ENCODE data around the gene PDE6H. TPM values are rescaled to one million over a fixed set of nuclear protein-coding genes. Genes with fewer than 3 reads are reported as not detected.
A peak's percentile ranks its signal among the peaks of the same experiment; 100 is the strongest.

Gene PDE6H
- total and polyA plus RNA-seq, 4 donors, result not detected

DNA sequence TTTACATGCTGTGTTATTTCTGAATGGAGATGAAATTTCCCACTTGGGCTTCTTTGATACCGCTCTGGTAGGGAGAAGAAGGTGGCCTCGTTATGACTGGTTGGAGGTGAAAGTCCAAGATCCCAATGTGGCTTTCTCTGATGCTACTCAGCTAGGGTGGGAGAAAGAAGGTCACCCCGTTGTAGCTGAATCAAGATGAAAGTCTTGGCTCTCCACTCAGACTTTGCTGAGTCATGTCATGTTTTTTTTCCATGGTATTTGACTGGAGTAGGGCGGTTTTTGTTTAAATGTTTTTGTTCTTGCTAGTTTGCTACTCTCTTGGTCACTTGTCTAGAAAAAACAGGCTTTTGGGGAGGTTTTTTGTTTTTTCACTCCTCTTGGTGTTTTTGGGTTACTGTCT lies 2.4 kb upstream of the PDE6H start:
- WGBS, 2 donors, result 64 to 74% methylated on average over 4 of the region's 4 CpGs
- Histone ChIP-seq H3K27ac (ENCODE audit: low read depth in 1 of 2, low read length in 2 of 2) (no peak overlapping the region), H3K9me3 (ENCODE audit: control insufficient read depth, low read length) (no peaks in the 10 kb centered on the region), H3K36me3 (ENCODE audit: control insufficient read depth in 1 of 2, insufficient read depth in 2 of 2, low read length in 1 of 2) (no peaks in the 10 kb centered on the region), H3K4me1 (ENCODE audit: control insufficient read depth in 1 of 2, insufficient read depth in 2 of 2, low read length in 2 of 2) (no peaks in the 10 kb centered on the region), H3K4me3 (ENCODE audit: low read length in 2 of 2) (no peak overlapping the region), H3K27me3 (ENCODE audit: control insufficient read depth in 1 of 2, insufficient read depth in 2 of 2, low read length in 1 of 2) (no peaks in the 10 kb centered on the region)
- intact Hi-C loops (cut with DNase I), result no loop called here
- no peak for ATAC-seq (ENCODE audit: low FRiP score)
- DNase-seq, result no peak

GRCh38 chr12:14974633-14975032 lies 1.8 kb downstream of the PDE6H start:
- no peaks in the 10 kb centered on the region for H3K4me1 ChIP-seq (ENCODE audit: control insufficient read depth in 1 of 2, insufficient read depth in 2 of 2, low read length in 2 of 2)
- H3K4me3 ChIP-seq (ENCODE audit: low read length in 2 of 2), result no peak overlapping the region
- intact Hi-C loops (cut with DNase I), result no loop called here
- H3K36me3 ChIP-seq (ENCODE audit: control insufficient read depth in 1 of 2, insufficient read depth in 2 of 2, low read length in 1 of 2), result no peaks in the 10 kb centered on the region
- H3K27me3 ChIP-seq (ENCODE audit: control insufficient read depth in 1 of 2, insufficient read depth in 2 of 2, low read length in 1 of 2), result no peaks in the 10 kb centered on the region
- WGBS, 2 donors, result 94 to 95% methylated on average over 3 of the region's 3 CpGs
- DNase-seq (no peak), ATAC-seq (ENCODE audit: low FRiP score) (no peak)
- H3K9me3 ChIP-seq (ENCODE audit: control insufficient read depth, low read length), result no peaks in the 10 kb centered on the region
- H3K27ac ChIP-seq (ENCODE audit: low read depth in 1 of 2, low read length in 2 of 2), result no peak overlapping the region

GRCh38 chr12:14975457-14975856 lies 2.6 kb downstream of the PDE6H start:
- Histone ChIP-seq H3K4me3 (ENCODE audit: low read length in 2 of 2) (no peak overlapping the region), H3K27ac (ENCODE audit: low read depth in 1 of 2, low read length in 2 of 2) (no peak overlapping the region), H3K36me3 (ENCODE audit: control insufficient read depth in 1 of 2, insufficient read depth in 2 of 2, low read length in 1 of 2) (no peaks in the 10 kb centered on the region), H3K4me1 (ENCODE audit: control insufficient read depth in 1 of 2, insufficient read depth in 2 of 2, low read length in 2 of 2) (no peaks in the 10 kb centered on the region), H3K27me3 (ENCODE audit: control insufficient read depth in 1 of 2, insufficient read depth in 2 of 2, low read length in 1 of 2) (no peaks in the 10 kb centered on the region), H3K9me3 (ENCODE audit: control insufficient read depth, low read length) (no peaks in the 10 kb centered on the region)
- 87 to 90% methylated on average over 4 of the region's 4 CpGs for WGBS, 2 donors
- ATAC-seq (ENCODE audit: low FRiP score) (no peak), DNase-seq (peak in 1 of 2 donors; percentile 50)
- intact Hi-C loops (cut with DNase I), result no loop called here

GRCh38 chr12:14976658-14977057 lies 3.8 kb downstream of the PDE6H start:
- intact Hi-C loops (cut with DNase I), result no loop called here
- no peak overlapping the region for H3K4me3 ChIP-seq (ENCODE audit: low read length in 2 of 2)
- ATAC-seq (ENCODE audit: low FRiP score), result no peak
- WGBS, 2 donors, result 90% methylated on average over 3 of the region's 3 CpGs
- H3K27ac ChIP-seq (ENCODE audit: low read depth in 1 of 2, low read length in 2 of 2), result no peak overlapping the region
- H3K9me3 ChIP-seq (ENCODE audit: control insufficient read depth, low read length), result no peaks in the 10 kb centered on the region
- no peak for DNase-seq
- peaks cover 0 to 2% of the 10 kb centered on the region in 2 donors for H3K36me3 ChIP-seq (ENCODE audit: control insufficient read depth in 1 of 2, insufficient read depth in 2 of 2, low read length in 1 of 2)
- H3K4me1 ChIP-seq (ENCODE audit: control insufficient read depth in 1 of 2, insufficient read depth in 2 of 2, low read length in 2 of 2), result no peaks in the 10 kb centered on the region
- no peaks in the 10 kb centered on the region for H3K27me3 ChIP-seq (ENCODE audit: control insufficient read depth in 1 of 2, insufficient read depth in 2 of 2, low read length in 1 of 2)

- Histone ChIP-seq H3K27ac (ENCODE audit: low read depth in 1 of 2, low read length in 2 of 2) (no peak overlapping the region), H3K36me3 (ENCODE audit: control insufficient read depth in 1 of 2, insufficient read depth in 2 of 2, low read length in 1 of 2) (peaks cover 0 to 2% of the 10 kb centered on the region in 2 donors)
These were observed 6.6 kb downstream of the PDE6H start for GRCh38 chr12:14979468-14979867.

DNA sequence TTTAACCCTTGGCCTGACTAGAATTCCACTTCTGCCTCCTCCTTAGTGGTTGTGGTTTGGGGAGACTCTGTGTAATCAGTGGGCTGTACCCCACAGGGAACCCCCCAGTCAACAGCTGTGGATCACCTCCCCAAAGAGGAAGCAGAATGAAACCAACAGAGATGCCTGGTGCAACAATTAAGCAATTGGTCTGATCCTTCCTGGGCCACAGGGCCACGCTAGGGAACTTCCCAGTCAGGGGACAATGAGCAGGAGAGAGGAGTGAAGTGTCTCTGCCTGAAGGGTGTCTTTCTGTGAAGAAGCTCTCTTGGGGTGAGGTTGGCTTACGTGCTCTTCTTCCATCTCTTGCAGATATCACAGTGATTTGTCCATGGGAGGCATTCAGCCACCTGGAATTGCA lies 8.2 kb downstream of the PDE6H start:
- H3K4me3 ChIP-seq (ENCODE audit: low read length in 2 of 2), result no peak overlapping the region
- H3K27me3 ChIP-seq (ENCODE audit: control insufficient read depth in 1 of 2, insufficient read depth in 2 of 2, low read length in 1 of 2), result no peaks in the 10 kb centered on the region
- no peak for ATAC-seq (ENCODE audit: low FRiP score)
- no peaks in the 10 kb centered on the region for H3K4me1 ChIP-seq (ENCODE audit: control insufficient read depth in 1 of 2, insufficient read depth in 2 of 2, low read length in 2 of 2)
- no peak overlapping the region for H3K27ac ChIP-seq (ENCODE audit: low read depth in 1 of 2, low read length in 2 of 2)
- WGBS, 2 donors, result 90 to 96% methylated on average over 2 of the region's 2 CpGs
- intact Hi-C loops (cut with DNase I), result no loop called here
- H3K9me3 ChIP-seq (ENCODE audit: control insufficient read depth, low read length), result no peaks in the 10 kb centered on the region
- H3K36me3 ChIP-seq (ENCODE audit: control insufficient read depth in 1 of 2, insufficient read depth in 2 of 2, low read length in 1 of 2), result peaks cover 0 to 2% of the 10 kb centered on the region in 2 donors
- DNase-seq, result peak in 1 of 2 donors; percentile 55

More at GRCh38 chr12:14979468-14979867, 6.6 kb downstream of the PDE6H start:
- no peak overlapping the region for H3K4me3 ChIP-seq (ENCODE audit: low read length in 2 of 2)
- H3K27me3 ChIP-seq (ENCODE audit: control insufficient read depth in 1 of 2, insufficient read depth in 2 of 2, low read length in 1 of 2), result no peaks in the 10 kb centered on the region
- no peak for DNase-seq
- intact Hi-C loops (cut with DNase I), result no loop called here
- H3K9me3 ChIP-seq (ENCODE audit: control insufficient read depth, low read length), result no peaks in the 10 kb centered on the region
- no peak for ATAC-seq (ENCODE audit: low FRiP score)
- no peaks in the 10 kb centered on the region for H3K4me1 ChIP-seq (ENCODE audit: control insufficient read depth in 1 of 2, insufficient read depth in 2 of 2, low read length in 2 of 2)

- 89 to 94% methylated on average over 1 of the region's 1 CpG for WGBS, 2 donors
- intact Hi-C loops (cut with DNase I), result no loop called here
- no peaks in the 10 kb centered on the region for H3K4me1 ChIP-seq (ENCODE audit: control insufficient read depth in 1 of 2, insufficient read depth in 2 of 2, low read length in 2 of 2)
- no peak overlapping the region for H3K4me3 ChIP-seq (ENCODE audit: low read length in 2 of 2)
- no peak overlapping the region for H3K27ac ChIP-seq (ENCODE audit: low read depth in 1 of 2, low read length in 2 of 2)
- DNase-seq (no peak), ATAC-seq (ENCODE audit: low FRiP score) (no peak)
- no peaks in the 10 kb centered on the region for H3K9me3 ChIP-seq (ENCODE audit: control insufficient read depth, low read length)
- H3K36me3 ChIP-seq (ENCODE audit: control insufficient read depth in 1 of 2, insufficient read depth in 2 of 2, low read length in 1 of 2), result peaks cover 0 to 2% of the 10 kb centered on the region in 2 donors
- no peaks in the 10 kb centered on the region for H3K27me3 ChIP-seq (ENCODE audit: control insufficient read depth in 1 of 2, insufficient read depth in 2 of 2, low read length in 1 of 2)
These were observed 9.7 kb downstream of the PDE6H start for GRCh38 chr12:14982562-14982961.

DNA sequence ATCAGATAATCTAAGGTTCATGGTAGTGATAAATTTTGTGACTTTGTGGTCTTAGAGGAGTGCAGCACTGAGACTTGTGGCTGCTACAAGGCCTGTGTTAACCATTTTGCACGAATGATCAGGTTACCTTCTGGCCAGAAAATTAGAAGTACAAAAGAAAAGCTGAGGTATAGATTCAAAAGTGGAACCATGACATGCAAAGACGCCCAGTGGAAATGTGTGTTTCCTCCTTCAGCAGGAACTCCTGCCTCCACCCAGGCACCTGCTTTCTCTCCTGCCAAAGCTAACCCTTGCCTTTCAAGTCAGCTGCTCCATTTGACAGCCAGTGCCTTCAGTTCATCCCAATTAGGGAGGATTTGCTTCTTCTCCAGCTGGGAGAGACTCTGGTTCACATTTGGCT lies 10.1 kb downstream of the PDE6H start:
- no peak for ATAC-seq (ENCODE audit: low FRiP score)
- no peaks in the 10 kb centered on the region for H3K9me3 ChIP-seq (ENCODE audit: control insufficient read depth, low read length)

GRCh38 chr12:14984036-14984435 lies 11.2 kb downstream of the PDE6H start:
- H3K27ac ChIP-seq (ENCODE audit: low read depth in 1 of 2, low read length in 2 of 2), result no peak overlapping the region
- H3K9me3 ChIP-seq (ENCODE audit: control insufficient read depth, low read length), result no peaks in the 10 kb centered on the region
- H3K4me3 ChIP-seq (ENCODE audit: low read length in 2 of 2), result no peak overlapping the region
- peaks cover 0 to 2% of the 10 kb centered on the region in 2 donors for H3K36me3 ChIP-seq (ENCODE audit: control insufficient read depth in 1 of 2, insufficient read depth in 2 of 2, low read length in 1 of 2)
- intact Hi-C loops (cut with DNase I), result no loop called here
- 20 to 28% methylated on average over 1 of the region's 1 CpG for WGBS, 2 donors
- DNase-seq, result no peak
- no peaks in the 10 kb centered on the region for H3K27me3 ChIP-seq (ENCODE audit: control insufficient read depth in 1 of 2, insufficient read depth in 2 of 2, low read length in 1 of 2)
- no peaks in the 10 kb centered on the region for H3K4me1 ChIP-seq (ENCODE audit: control insufficient read depth in 1 of 2, insufficient read depth in 2 of 2, low read length in 2 of 2)
- no peak for ATAC-seq (ENCODE audit: low FRiP score)

More for the DNA sequence above, 10.1 kb downstream of the PDE6H start:
- DNase-seq, result no peak
- intact Hi-C loops (cut with DNase I), result no loop called here
- WGBS, 2 donors, result 87 to 90% methylated on average over 2 of the region's 2 CpGs
- Histone ChIP-seq H3K4me1 (ENCODE audit: control insufficient read depth in 1 of 2, insufficient read depth in 2 of 2, low read length in 2 of 2) (no peaks in the 10 kb centered on the region), H3K36me3 (ENCODE audit: control insufficient read depth in 1 of 2, insufficient read depth in 2 of 2, low read length in 1 of 2) (peaks cover 0 to 2% of the 10 kb centered on the region in 2 donors), H3K27me3 (ENCODE audit: control insufficient read depth in 1 of 2, insufficient read depth in 2 of 2, low read length in 1 of 2) (no peaks in the 10 kb centered on the region), H3K27ac (ENCODE audit: low read depth in 1 of 2, low read length in 2 of 2) (no peak overlapping the region), H3K4me3 (ENCODE audit: low read length in 2 of 2) (no peak overlapping the region)

Data from aorta (tissue), 5 donors.